ENCODE results near the gene PKD1L1. TPM values are rescaled to one million over a fixed set of nuclear protein-coding genes. Genes with fewer than 3 reads are reported as not detected.

The PKD1L1 gene
- total RNA-seq, 1 donor: under 0.01 TPM

DNA sequence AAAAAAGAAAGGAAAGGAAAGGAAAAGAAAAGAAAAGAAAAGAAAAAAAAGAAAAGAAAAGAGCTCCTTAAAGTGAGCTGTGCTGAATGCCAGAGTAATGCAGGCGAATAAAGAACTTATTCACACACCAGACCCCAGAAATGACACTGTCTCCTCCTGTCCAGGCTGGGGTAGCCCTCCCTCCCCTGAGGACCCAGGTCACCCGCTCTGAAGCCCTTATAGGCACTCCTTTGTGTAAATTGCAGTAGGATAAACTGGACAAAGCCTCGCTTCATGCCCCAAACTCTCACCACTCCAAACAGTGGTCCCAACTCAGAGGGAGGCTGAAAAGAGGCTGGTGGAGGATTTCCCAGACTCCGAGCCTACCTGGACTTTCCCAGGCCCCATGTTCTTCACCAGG lies 46.3 kb downstream of the PKD1L1 start:
- DNase-seq (ENCODE audit: low read depth): no peak
- no peak overlapping the region for H3K4me3 ChIP-seq (ENCODE audit: low read depth, low read length)
- TF ChIP-seq, protein P1, sequence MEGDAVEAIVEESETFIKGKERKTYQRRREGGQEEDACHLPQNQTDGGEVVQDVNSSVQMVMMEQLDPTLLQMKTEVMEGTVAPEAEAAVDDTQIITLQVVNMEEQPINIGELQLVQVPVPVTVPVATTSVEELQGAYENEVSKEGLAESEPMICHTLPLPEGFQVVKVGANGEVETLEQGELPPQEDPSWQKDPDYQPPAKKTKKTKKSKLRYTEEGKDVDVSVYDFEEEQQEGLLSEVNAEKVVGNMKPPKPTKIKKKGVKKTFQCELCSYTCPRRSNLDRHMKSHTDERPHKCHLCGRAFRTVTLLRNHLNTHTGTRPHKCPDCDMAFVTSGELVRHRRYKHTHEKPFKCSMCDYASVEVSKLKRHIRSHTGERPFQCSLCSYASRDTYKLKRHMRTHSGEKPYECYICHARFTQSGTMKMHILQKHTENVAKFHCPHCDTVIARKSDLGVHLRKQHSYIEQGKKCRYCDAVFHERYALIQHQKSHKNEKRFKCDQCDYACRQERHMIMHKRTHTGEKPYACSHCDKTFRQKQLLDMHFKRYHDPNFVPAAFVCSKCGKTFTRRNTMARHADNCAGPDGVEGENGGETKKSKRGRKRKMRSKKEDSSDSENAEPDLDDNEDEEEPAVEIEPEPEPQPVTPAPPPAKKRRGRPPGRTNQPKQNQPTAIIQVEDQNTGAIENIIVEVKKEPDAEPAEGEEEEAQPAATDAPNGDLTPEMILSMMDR (IDR thresholded peaks at IDR 0.05; ENCODE audit: insufficient read depth, low read length): no peak

DNA sequence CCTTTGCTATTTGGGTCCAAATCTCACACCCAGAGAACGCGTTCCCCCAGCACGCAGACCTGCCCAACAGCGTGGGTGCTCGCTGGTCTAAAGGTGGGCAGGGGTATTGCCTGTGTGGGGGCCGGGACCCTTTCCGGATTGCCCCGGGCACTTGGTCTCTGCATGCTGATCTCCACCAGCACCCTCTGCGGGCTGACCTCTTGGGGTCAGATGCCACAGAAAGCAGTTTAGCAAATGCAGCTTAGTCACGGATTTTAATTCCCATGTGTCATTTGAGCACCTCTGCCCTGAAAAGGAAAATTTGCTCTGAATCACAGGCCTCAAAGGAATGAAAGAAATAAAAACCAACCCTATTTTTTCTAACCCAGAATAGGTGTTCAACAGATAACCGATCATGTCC lies 46.7 kb downstream of the PKD1L1 start:
- TF ChIP-seq, protein P1 (IDR thresholded peaks at IDR 0.05; ENCODE audit: insufficient read depth, low read length): no peak
- H3K4me3 ChIP-seq (ENCODE audit: low read depth, low read length): no peak overlapping the region
- DNase-seq (ENCODE audit: low read depth): no peak

DNA sequence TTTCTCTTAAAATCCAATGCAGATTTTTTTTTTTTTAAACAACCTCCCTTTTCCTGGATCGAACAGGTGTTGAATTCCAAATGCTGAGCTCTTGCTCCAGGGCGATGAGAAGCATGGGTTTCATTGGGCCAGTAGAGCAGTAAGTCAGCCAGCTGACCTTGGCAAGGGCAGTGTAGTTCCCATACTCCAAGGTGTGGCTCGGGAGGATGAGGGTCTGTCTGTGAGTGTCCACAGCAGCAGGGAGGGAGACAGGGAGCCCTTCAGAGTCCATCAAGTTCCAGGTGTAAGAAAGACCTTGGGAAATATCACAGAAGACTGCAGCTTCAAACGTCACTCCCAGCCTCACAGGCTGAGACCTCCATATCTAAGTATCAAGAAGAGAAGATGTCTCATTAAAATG lies 50.4 kb downstream of the PKD1L1 start:
- no peak for DNase-seq (ENCODE audit: low read depth)
- TF ChIP-seq, protein P1 (IDR thresholded peaks at IDR 0.05; ENCODE audit: insufficient read depth, low read length): no peak
- no peak overlapping the region for H3K4me3 ChIP-seq (ENCODE audit: low read depth, low read length)

DNA sequence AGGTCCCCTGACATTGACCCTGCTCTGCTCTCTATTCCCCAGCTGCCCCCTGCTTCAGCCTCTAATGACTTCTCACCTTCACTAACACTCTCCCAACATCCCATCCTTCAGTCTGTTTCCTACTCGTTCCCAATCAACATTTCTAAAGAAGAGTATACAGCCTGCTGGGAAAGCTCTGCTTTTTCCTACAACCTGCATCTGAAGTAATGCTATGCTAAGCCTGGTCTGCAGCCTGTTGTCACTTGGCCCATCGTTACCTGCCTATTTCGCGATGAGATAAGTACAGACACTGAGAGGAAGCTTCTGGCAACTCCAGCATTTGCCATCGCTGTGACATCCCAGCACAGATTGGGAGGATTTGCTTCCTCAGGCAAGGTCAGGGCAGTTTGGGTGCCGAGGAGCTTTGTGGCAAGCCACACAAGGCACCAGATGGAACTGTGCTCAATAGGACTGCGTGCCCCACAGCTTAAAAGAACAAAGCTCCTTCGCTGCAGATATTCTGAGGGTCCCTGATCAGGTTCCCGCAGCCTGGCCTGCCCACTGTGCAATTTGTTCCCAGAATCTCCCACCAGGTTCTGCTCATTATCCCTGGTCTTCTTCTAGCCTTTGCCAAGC lies 51.4 kb downstream of the PKD1L1 start:
- H3K4me3 ChIP-seq (ENCODE audit: low read depth, low read length): no peak overlapping the region
- DNase-seq (ENCODE audit: low read depth): no peak
- TF ChIP-seq, protein P1 (IDR thresholded peaks at IDR 0.05; ENCODE audit: insufficient read depth, low read length): no peak

DNA sequence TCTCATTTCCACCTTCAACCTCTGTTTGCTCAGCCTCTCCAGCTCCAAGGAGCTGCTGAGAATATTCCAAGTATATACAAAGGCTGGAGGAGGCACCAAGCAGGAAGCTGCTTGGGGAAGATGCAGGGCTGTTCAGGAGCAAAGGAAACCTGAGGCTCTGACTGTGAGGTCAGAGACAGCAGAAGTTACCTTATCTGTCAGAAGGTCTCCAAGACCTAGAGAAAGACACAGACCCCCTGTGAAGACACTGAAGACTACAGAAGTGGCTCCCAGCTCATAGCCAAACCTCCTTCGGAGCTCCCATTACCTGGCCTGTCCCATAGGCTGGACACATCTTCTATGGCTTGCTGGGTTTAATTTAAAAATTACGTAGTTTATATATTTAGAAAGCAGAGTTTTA lies 53.2 kb downstream of the PKD1L1 start:
- TF ChIP-seq, protein P1 (IDR thresholded peaks at IDR 0.05; ENCODE audit: insufficient read depth, low read length): no peak
- H3K4me3 ChIP-seq (ENCODE audit: low read depth, low read length): no peak overlapping the region
- DNase-seq (ENCODE audit: low read depth): no peak

DNA sequence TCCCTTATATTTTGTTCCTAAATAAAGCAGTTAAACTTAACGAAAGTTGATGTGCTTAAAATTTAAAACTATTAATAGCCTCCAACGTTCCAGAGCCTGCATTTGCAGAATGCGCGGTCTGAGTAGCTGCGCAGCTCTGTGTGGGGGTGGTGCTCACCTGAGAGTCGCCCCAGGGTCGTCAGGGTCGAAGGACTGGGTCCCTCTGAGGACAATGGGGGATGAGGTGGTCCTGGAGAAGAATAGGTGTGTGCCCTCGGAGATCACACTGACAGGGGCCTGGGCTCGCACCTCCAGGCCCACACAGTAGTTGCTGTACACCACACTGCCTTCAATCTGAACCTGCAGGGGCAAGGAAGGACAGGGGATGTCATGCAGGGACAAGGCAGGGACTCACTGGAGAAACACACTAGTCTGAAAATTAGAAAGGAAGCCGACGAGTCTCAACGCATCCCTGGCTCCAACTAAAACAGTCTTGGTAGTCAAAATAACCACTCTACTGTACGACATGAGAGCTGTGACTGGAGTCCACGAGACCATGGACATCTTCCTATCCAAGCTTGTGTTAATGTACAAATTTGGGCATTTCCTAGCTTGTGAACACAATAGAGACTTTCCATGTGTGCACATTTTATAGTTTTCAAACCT lies 54.4 kb downstream of the PKD1L1 start:
- DNase-seq (ENCODE audit: low read depth): no peak
- H3K4me3 ChIP-seq (ENCODE audit: low read depth, low read length): no peak overlapping the region
- TF ChIP-seq, protein P1 (IDR thresholded peaks at IDR 0.05; ENCODE audit: insufficient read depth, low read length): no peak

All from fibroblast of the aortic adventitia (primary cell).